ENCODE measurements around the gene ALOXE3. TPM values are rescaled to one million over a fixed set of nuclear protein-coding genes. Genes with fewer than 3 reads are reported as not detected.

Gene ALOXE3
- polyA plus RNA-seq, 3 donors: not detected

DNA sequence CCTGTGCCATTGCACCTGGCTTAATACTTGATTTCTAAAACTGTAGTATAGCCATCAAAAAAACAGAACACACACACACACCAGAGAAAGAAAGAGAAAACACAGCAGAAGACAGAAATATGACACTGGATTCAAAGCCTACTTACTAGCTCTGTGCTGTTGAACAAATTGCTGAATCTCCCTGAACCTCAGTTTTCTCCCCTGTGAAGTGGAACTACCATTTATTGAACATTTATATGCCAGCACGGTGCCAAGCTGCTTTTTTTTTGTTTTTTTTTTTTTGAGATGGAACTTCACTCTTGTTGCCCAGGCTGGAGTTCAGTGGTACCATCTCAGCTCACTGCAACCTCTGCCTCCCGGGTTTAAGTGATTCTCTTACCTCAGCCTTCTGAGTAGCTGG lies 17.6 kb downstream of the ALOXE3 start:
- Histone ChIP-seq H3K9ac (ENCODE audit: insufficient read depth, low read length, poor library complexity, severe bottlenecking) (no peak overlapping the region), H3K4me2 (replicated peaks; ENCODE audit: extremely low read depth, low read length, poor library complexity, severe bottlenecking) (no peak overlapping the region), H4K20me1 (ENCODE audit: insufficient read depth, low read length) (no peaks in the 10 kb centered on the region), H3K4me1 (ENCODE audit: control insufficient read depth in 1 of 2, insufficient read depth in 2 of 2, low read length in 2 of 2) (no peaks in the 10 kb centered on the region), H2AFZ (ENCODE audit: insufficient read depth, low read depth, low read length, poor library complexity, severe bottlenecking) (no peak overlapping the region), H3K9me3 (replicated peaks in 1 of 2; ENCODE audit: control insufficient read depth in 1 of 2, insufficient read depth in 1 of 2, low read length in 2 of 2) (no peaks in the 10 kb centered on the region), H3K27me3 (ENCODE audit: control insufficient read depth in 2 of 2, insufficient read depth in 2 of 2, low read length in 2 of 2) (no peaks in the 10 kb centered on the region), H3K4me3 (replicated peaks in 1 of 3; ENCODE audit: low read depth in 2 of 3, low read length in 3 of 3) (no peak overlapping the region), H3K79me2 (ENCODE audit: insufficient read depth, low read length) (no peaks in the 10 kb centered on the region), H3K36me3 (replicated peaks in 1 of 2; ENCODE audit: control insufficient read depth in 1 of 2, insufficient read depth in 2 of 2, low read length in 2 of 2) (no peaks in the 10 kb centered on the region), H3K27ac (ENCODE audit: low read depth in 1 of 2, low read length in 2 of 2) (no peak overlapping the region)
- Mint-ChIP-seq H3K4me1 (peaks cover 6% of the 10 kb centered on the region), H3K9me3 (no peaks in the 10 kb centered on the region), H3K4me3 (no peak overlapping the region), H3K27ac (no peak overlapping the region), H3K36me3 (no peaks in the 10 kb centered on the region), H3K27me3 (ENCODE audit: low read depth in 3 of 3) (peaks cover 1 to 9% (median 9%) of the 10 kb centered on the region in 3 donors)
- DNase-seq: no peak
- WGBS (ENCODE audit: insufficient coverage): no CpG with 5 or more reads among the region's 2 CpGs
- intact Hi-C loops (cut with micrococcal nuclease): loop anchor here in 1 of 2 donors (5.0 kb wide), 1 partner anchor 33 kb away; no protein-coding TSS in a partner anchor
- no peak for TF ChIP-seq CTCF (IDR thresholded peaks at IDR 0.05)

- no peaks in the 10 kb centered on the region for H3K9me3 ChIP-seq (replicated peaks in 1 of 2; ENCODE audit: control insufficient read depth in 1 of 2, insufficient read depth in 1 of 2, low read length in 2 of 2)
- H3K4me1 Mint-ChIP-seq: peaks cover 6% of the 10 kb centered on the region
- no peak overlapping the region for H3K4me2 ChIP-seq (replicated peaks; ENCODE audit: extremely low read depth, low read length, poor library complexity, severe bottlenecking)
- no peaks in the 10 kb centered on the region for H4K20me1 ChIP-seq (ENCODE audit: insufficient read depth, low read length)
- H3K4me3 ChIP-seq (replicated peaks in 1 of 3; ENCODE audit: low read depth in 2 of 3, low read length in 3 of 3): no peak overlapping the region
- H2AFZ ChIP-seq (ENCODE audit: insufficient read depth, low read depth, low read length, poor library complexity, severe bottlenecking): no peak overlapping the region
- no peak overlapping the region for H3K4me3 Mint-ChIP-seq
- no peak overlapping the region for H3K27ac Mint-ChIP-seq
- no peaks in the 10 kb centered on the region for H3K36me3 Mint-ChIP-seq
- H3K4me1 ChIP-seq (ENCODE audit: control insufficient read depth in 1 of 2, insufficient read depth in 2 of 2, low read length in 2 of 2): no peaks in the 10 kb centered on the region
- TF ChIP-seq CTCF (IDR thresholded peaks at IDR 0.05): no peak
- no peak overlapping the region for H3K27ac ChIP-seq (ENCODE audit: low read depth in 1 of 2, low read length in 2 of 2)
- H3K27me3 Mint-ChIP-seq (ENCODE audit: low read depth in 3 of 3): peaks cover 4 to 14% (median 10%) of the 10 kb centered on the region in 3 donors
- WGBS (ENCODE audit: insufficient coverage): 19% methylated on average over 2 of the region's 2 CpGs
- H3K9me3 Mint-ChIP-seq: no peaks in the 10 kb centered on the region
- intact Hi-C loops (cut with micrococcal nuclease): loop anchor here in 1 of 2 donors (5.0 kb wide), 1 partner anchor 33 kb away; no protein-coding TSS in a partner anchor
- DNase-seq: no peak
- H3K27me3 ChIP-seq (ENCODE audit: control insufficient read depth in 2 of 2, insufficient read depth in 2 of 2, low read length in 2 of 2): peaks cover 0 to 1% of the 10 kb centered on the region in 2 donors
- H3K79me2 ChIP-seq (ENCODE audit: insufficient read depth, low read length): no peaks in the 10 kb centered on the region
- no peak overlapping the region for H3K9ac ChIP-seq (ENCODE audit: insufficient read depth, low read length, poor library complexity, severe bottlenecking)
- H3K36me3 ChIP-seq (replicated peaks in 1 of 2; ENCODE audit: control insufficient read depth in 1 of 2, insufficient read depth in 2 of 2, low read length in 2 of 2): no peaks in the 10 kb centered on the region
Measured at GRCh38 chr17:8100111-8100510, 18.2 kb downstream of the ALOXE3 start.
